MG63 (cell line): ENCODE data around the gene NEURL4. TPM values are rescaled to one million over a fixed set of nuclear protein-coding genes. Genes with fewer than 3 reads are reported as not detected.
"Not testable (repeated sequence)": the region's sequence is repeated elsewhere in the genome, so short reads cannot be mapped to it uniquely, and the experiment has no call there.

Experiments used
- DNase-seq: peaks from one replicate; pipeline ENCODE4 v3.0.0-alpha.2; 2020
- H3K27me3 ChIP-seq: fragments of 250-450 bp; sonication (Bioruptor Pico); 2 replicates; pipeline ENCODE4 v1.5.1; 2020; ENCODE audit warnings: mild to moderate bottlenecking, moderate library complexity
- H3K36me3 ChIP-seq: fragments of 250-450 bp; sonication (Bioruptor Pico); 2 replicates; pipeline ENCODE4 v1.5.1; 2020; ENCODE audit warnings: mild to moderate bottlenecking, moderate library complexity
- H3K4me3 ChIP-seq: fragments of 250-450 bp; sonication (Bioruptor Pico); 2 replicates; pipeline ENCODE4 v1.5.1; 2020; ENCODE audit warnings: mild to moderate bottlenecking, moderate library complexity
- H3K9me3 ChIP-seq: fragments of 250-450 bp; sonication (Bioruptor Pico); 2 replicates; pipeline ENCODE4 v1.5.1; 2020; ENCODE audit warnings: mild to moderate bottlenecking, moderate library complexity
- total RNA-seq: library from RNA; depleted of rRNA; stranded (reverse); fragments of >200 nt; shearing (Covaris generic); gene quantifications from 2 replicates; pipeline ENCODE4 v1.2.3, GENCODE V29; 2014; ENCODE audit warnings: low replicate concordance

NEURL4 gene
- total RNA-seq, 1 experiment from 2014 or later, result 11.7 TPM

- Histone ChIP-seq H3K9me3 (no peaks in the 10 kb centered on the region), H3K27me3 (no peaks in the 10 kb centered on the region), H3K36me3 (no peaks in the 10 kb centered on the region), H3K4me3 (peak overlapping the region; percentile 82)
- DNase-seq, result no peak
Observed at GRCh38 chr17:7352503-7352889, 23.4 kb upstream of the NEURL4 start.

- Histone ChIP-seq H3K27me3 (no peaks in the 10 kb centered on the region), H3K9me3 (no peaks in the 10 kb centered on the region), H3K4me3 (peak within 1 kb of the TSS; percentile 82), H3K36me3 (no peaks in the 10 kb centered on the region)
- DNase-seq, result peak; percentile 92
Observed at GRCh38 chr17:7351665-7352502, 22.7 kb upstream of the NEURL4 start, which contains the start of gene KCTD11. Gene KCTD11, plus strand, starts transcription at chr17:7352162.

GRCh38 chr17:7348478-7349242 is 19.5 kb upstream of the NEURL4 start:
- Histone ChIP-seq H3K9me3 (no peaks in the 10 kb centered on the region), H3K27me3 (no peaks in the 10 kb centered on the region), H3K36me3 (no peaks in the 10 kb centered on the region), H3K4me3 (no peak overlapping the region)
- DNase-seq, result no peak

GRCh38 chr17:7347630-7348477 is 18.7 kb upstream of the NEURL4 start:
- H3K9me3 ChIP-seq, result no peaks in the 10 kb centered on the region

GRCh38 chr17:7346761-7347614 is 17.9 kb upstream of the NEURL4 start:
- no peak overlapping the region for H3K4me3 ChIP-seq
- DNase-seq, result no peak
- H3K36me3 ChIP-seq, result no peaks in the 10 kb centered on the region
- H3K27me3 ChIP-seq, result no peaks in the 10 kb centered on the region
- H3K9me3 ChIP-seq, result no peaks in the 10 kb centered on the region

More at GRCh38 chr17:7347630-7348477, 18.7 kb upstream of the NEURL4 start:
- Histone ChIP-seq H3K36me3 (no peaks in the 10 kb centered on the region), H3K4me3 (no peak overlapping the region), H3K27me3 (no peaks in the 10 kb centered on the region)
- DNase-seq, result no peak

GRCh38 chr17:7343250-7343649 is 14.1 kb upstream of the NEURL4 start:
- Histone ChIP-seq H3K4me3 (no peak overlapping the region), H3K36me3 (no peaks in the 10 kb centered on the region), H3K27me3 (no peaks in the 10 kb centered on the region), H3K9me3 (no peaks in the 10 kb centered on the region)
- DNase-seq, result no peak

- Histone ChIP-seq H3K9me3 (no peaks in the 10 kb centered on the region), H3K27me3 (no peaks in the 10 kb centered on the region), H3K36me3 (no peaks in the 10 kb centered on the region), H3K4me3 (no peak overlapping the region)
- no peak for DNase-seq
Observed at GRCh38 chr17:7341842-7342241, 12.7 kb upstream of the NEURL4 start.

- H3K9me3 ChIP-seq, result no peaks in the 10 kb centered on the region
- no peaks in the 10 kb centered on the region for H3K27me3 ChIP-seq
- H3K4me3 ChIP-seq, result no peak overlapping the region
- no peaks in the 10 kb centered on the region for H3K36me3 ChIP-seq
- DNase-seq, result no peak
Observed at GRCh38 chr17:7340179-7340578, 11.0 kb upstream of the NEURL4 start.

GRCh38 chr17:7337600-7337999 is 8.5 kb upstream of the NEURL4 start:
- DNase-seq, H3K27me3 ChIP-seq, H3K9me3 ChIP-seq, H3K4me3 ChIP-seq, H3K36me3 ChIP-seq: not testable (repeated sequence)

GRCh38 chr17:7336240-7337175 is 7.4 kb upstream of the NEURL4 start, which contains the start of gene ACAP1:
Gene ACAP1, plus strand, starts transcription at chr17:7336529. Its CDS starts 206 bp downstream, at chr17:7336735.
- no peak for DNase-seq

GRCh38 chr17:7335765-7336164 is 6.6 kb upstream of the NEURL4 start:
- DNase-seq, H3K36me3 ChIP-seq, H3K27me3 ChIP-seq, H3K4me3 ChIP-seq, H3K9me3 ChIP-seq: not testable (repeated sequence)

More at GRCh38 chr17:7336240-7337175, 7.4 kb upstream of the NEURL4 start, which contains the start of gene ACAP1:
- H3K36me3 ChIP-seq, result no peaks in the 10 kb centered on the region
- H3K27me3 ChIP-seq, result no peaks in the 10 kb centered on the region
- no peak within 1 kb of the TSS for H3K4me3 ChIP-seq
- no peaks in the 10 kb centered on the region for H3K9me3 ChIP-seq

GRCh38 chr17:7334938-7335538 is 5.9 kb upstream of the NEURL4 start:
- no peaks in the 10 kb centered on the region for H3K27me3 ChIP-seq
- no peaks in the 10 kb centered on the region for H3K36me3 ChIP-seq
- no peak for DNase-seq
- no peak overlapping the region for H3K4me3 ChIP-seq
- H3K9me3 ChIP-seq, result no peaks in the 10 kb centered on the region

- H3K9me3 ChIP-seq, H3K4me3 ChIP-seq, H3K27me3 ChIP-seq, DNase-seq, H3K36me3 ChIP-seq: not testable (repeated sequence)
Observed at GRCh38 chr17:7332600-7333069, 3.5 kb upstream of the NEURL4 start.

- no peak for DNase-seq
Observed at GRCh38 chr17:7332111-7332510, 3.0 kb upstream of the NEURL4 start.

More at GRCh38 chr17:7332111-7332510, 3.0 kb upstream of the NEURL4 start:
- Histone ChIP-seq H3K27me3 (no peaks in the 10 kb centered on the region), H3K4me3 (no peak overlapping the region), H3K36me3 (no peaks in the 10 kb centered on the region), H3K9me3 (no peaks in the 10 kb centered on the region)
